IMR-90 (cell line): ENCODE results near the gene ZBTB4. TPM values are rescaled to one million over a fixed set of nuclear protein-coding genes. Genes with fewer than 3 reads are reported as not detected.

ENCODE experiments used
- CHD1 ChIP-seq: IDR thresholded peaks from 2 replicates; pipeline ENCODE4 v1.6.1; 2012; ENCODE audit warnings: low read depth, low read length, improper control_type of control experiment
- MXI1 ChIP-seq: IDR thresholded peaks from 2 replicates; pipeline ENCODE4 v1.6.1; 2012; ENCODE audit warnings: low read depth, mild to moderate bottlenecking, low read length, moderate library complexity, borderline replicate concordance
- polyA plus RNA-seq, 3 experiments: library from polyadenylated mRNA; depleted of rRNA; stranded (reverse); fragments of >200 nt; gene quantifications; 2 replicates each; pipeline ENCODE4 v1.2.3, GENCODE V29; 2012; ENCODE audit warnings: low replicate concordance in 1 of 3
- total RNA-seq: library from RNA; depleted of rRNA; stranded (reverse); fragments of >200 nt; gene quantifications from 2 replicates; pipeline ENCODE4 v1.2.3, GENCODE V29; 2012
- TF ChIP-seq, protein P1 (sequence below): conservative IDR thresholded peaks from 2 replicates; pipeline ENCODE4 v1.5.1; 2012; ENCODE audit warnings: mild to moderate bottlenecking, low read depth, low read length, improper control_type of control experiment

ZBTB4 gene
- total and polyA plus RNA-seq, 2 of the 4 experiments (the other 2 are of a cell fraction), result 6.3 to 20.3 TPM

DNA sequence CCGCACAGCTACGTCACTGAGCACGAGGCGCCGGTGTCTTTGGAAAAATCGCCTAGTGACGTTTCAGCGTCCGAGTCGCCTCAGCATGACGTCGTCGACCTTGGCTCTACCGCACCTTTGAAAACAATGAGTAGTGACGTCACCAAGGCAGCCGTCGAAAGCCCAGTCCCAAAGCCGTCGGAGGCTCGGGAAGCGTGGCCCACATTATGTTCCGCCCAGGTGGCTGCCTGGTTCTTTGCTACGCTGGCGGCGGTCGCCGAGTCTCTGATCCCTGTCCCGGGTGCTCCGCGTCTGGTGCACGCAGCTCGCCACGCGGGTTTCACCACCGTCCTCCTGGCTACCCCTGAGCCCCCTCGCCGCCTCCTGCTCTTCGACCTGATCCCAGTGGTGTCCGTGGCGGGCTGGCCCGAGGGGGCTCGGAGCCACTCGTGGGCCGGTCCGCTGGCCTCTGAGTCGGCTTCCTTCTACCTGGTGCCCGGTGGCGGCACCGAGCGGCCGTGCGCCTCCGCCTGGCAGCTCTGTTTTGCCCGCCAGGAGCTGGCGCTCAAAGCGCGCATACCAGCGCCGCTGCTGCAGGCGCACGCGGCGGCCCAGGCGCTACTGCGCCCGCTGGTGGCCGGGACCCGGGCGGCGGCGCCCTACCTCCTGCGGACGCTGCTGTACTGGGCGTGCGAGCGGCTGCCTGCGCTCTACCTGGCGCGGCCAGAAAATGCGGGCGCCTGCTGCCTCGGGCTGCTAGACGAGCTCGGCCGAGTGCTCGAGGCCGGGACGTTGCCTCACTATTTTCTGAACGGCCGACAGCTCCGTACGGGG is 42.7 kb downstream of the ZBTB4 start (continued):
- TF ChIP-seq, protein P1, sequence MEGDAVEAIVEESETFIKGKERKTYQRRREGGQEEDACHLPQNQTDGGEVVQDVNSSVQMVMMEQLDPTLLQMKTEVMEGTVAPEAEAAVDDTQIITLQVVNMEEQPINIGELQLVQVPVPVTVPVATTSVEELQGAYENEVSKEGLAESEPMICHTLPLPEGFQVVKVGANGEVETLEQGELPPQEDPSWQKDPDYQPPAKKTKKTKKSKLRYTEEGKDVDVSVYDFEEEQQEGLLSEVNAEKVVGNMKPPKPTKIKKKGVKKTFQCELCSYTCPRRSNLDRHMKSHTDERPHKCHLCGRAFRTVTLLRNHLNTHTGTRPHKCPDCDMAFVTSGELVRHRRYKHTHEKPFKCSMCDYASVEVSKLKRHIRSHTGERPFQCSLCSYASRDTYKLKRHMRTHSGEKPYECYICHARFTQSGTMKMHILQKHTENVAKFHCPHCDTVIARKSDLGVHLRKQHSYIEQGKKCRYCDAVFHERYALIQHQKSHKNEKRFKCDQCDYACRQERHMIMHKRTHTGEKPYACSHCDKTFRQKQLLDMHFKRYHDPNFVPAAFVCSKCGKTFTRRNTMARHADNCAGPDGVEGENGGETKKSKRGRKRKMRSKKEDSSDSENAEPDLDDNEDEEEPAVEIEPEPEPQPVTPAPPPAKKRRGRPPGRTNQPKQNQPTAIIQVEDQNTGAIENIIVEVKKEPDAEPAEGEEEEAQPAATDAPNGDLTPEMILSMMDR, result peak; percentile 94
- TF ChIP-seq CHD1 (no peak), MXI1 (peak; percentile 80)
